Measurements from ENCODE around the gene MSANTD1.

The MSANTD1 gene

DNA sequence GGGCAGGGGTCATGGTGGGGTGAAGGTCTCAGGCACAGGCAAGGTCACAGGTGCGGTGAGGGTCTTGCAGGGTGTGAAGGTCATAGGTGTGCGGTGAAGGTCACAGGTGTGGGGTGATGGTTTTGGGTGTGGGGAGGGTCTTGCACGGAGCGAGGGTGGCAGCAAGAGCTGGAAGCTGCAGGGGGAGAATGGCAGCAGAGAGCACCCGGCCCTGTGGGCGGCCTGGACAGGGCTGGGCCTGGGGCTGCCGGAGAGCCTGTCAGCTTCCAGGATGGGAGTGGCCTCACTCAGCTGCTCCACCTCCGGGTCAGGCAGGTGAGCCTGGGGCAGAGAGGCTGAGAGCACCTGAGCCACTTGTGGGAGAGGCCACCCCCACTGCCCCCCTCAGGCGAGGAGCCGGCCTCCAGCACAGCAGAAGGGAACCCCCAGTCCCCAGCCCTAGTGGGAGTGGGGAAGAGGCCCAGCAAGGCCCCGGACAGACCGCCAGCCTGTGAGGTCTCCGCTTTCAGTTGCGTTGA, 1.5 kb downstream of the MSANTD1 start:
- DNase-seq: no peak

DNA sequence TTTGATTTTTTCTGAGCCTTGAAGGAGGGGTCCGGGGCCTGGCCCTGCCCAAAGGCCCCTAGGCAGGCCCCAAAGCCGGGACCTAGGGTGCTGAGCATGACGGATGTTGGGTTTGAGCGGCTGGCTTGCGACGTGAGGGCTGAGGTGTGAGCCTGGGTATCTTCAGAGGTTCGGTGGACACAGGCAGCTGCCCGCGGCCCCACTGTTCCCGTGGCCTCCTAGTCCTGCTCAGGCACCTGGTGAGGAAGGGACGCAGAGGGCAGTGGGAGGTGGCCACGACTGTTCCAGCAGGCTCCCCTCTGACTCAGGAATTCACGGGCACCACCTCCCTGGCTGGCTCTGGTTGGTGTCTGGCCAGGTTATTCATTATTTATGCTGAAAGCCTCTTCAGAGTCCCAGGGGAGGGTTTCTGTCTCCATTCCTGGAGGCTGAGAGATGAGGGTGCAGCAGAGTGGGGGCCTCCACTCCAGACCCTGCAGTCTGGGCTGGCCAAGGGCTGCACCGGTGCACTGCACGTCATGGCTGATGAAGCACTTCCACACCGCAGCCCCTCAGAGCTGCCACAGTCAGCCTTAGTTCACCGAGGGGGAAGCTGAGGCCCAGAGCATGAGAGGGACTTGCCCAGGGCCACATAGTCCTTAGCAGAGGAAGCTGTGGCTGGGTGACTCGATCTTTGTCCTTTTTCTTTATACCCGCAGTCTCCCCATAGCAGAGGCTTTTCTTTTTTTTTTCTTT, 2.2 kb downstream of the MSANTD1 start:
- DNase-seq: no peak

DNA sequence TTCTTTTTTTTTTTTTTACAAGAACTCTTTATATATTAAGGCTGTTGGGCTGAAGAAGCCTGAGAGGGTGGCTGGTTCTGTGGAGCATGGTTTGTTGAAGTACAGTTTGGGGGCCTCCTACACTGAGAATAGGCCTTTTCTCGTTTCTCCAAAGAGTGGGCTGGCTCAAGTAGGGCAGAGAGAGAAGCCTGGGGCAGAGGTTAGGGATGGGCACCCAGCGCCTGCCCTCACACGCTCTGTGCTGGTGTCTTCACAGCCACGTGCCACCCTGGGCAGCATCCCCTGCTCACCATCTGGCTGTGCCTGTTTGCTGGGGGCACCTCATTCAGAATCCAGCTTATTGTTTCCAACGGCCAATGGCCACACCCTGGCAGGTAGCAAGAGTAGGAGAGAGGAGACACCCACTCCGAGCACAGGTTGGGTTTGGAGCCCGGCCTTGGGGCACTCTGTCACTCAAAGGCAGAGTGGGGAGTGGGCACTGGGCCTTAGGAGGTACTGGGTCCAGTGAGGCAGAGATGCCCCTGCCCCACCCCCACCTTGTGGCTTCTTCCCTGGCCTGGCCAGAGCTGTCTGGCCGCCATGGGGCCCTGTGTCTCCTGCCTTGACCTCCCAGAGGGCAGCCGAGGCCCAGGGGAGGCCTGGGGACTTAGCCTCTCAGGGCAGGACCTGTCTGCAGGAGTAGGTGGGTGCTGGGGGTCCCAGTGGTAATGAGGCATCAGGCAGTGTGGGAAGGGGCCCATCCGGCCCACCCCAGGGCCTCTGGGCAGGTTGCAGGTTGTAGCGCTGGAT, 2.9 kb downstream of the MSANTD1 start:
- no peak for DNase-seq

DNA sequence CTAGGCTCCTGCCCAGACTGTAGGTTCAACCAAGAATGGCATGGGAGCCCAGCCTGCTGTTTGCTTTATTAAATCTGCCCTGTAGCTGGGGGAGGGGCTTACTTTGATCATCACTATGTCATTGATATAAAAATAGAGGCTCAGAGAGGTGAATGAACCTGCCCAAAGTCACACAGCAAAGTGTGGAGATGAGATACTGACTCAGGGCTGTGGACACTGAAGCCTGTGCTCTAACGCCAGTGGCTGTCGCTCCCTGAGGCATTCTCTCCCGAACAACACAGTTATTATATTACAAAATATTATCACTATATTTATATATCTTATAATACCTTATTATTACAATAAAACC, 3.5 kb downstream of the MSANTD1 start:
- DNase-seq: no peak

DNA sequence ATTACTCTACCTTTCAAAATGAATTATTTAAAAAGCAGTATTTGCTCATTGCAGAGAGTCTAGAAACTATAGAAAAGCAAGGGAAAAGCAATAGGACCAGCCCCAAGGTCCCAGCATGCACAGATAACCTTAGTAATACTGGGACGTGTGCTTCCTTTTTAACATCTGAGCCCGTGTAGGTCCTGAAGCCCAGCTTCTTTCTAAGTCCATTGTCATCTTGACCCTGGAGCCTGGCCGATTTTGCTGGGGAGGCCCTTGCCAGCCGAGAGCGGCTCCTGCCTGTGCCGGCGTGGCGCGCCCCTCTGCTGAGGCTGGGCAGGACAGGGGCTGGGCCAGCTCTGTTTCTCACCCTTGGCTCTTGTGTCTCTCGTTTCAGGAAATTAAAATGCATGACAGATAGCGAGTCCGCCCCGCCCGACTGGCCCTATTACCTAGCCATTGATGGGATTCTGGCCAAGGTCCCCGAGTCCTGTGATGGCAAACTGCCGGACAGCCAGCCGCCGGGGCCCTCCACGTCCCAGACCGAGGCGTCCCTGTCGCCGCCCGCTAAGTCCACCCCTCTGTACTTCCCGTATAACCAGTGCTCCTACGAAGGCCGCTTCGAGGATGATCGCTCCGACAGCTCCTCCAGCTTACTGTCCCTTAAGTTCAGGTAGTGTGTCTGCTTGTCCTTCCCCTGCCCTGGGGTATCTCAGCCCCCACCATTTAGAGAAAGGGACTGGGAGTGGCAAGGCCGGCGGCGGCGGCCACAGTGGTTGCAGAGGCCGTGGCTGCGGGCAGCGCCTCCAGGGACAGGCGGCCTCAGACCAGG, 4.1 kb downstream of the MSANTD1 start:
- no peak for DNase-seq

DNA sequence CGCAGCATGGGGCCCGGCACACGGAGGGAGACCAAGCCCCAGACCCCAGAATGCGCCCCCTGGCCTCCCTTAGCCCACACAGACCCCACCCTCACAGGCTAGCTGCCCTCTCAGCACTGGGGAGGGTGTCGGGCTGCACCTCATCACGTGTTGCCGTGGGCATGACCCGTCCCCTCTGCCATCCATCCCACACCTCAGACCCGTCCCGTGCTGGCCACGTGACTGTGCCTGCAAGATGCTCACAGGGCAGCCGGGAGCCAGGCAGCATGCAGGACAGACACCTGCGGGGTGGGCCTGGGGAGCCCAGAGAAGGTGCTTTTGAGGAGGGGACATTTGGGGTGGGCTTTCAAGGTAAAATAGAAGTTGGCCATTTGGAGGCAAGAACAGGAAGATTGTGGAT, 4.8 kb downstream of the MSANTD1 start:
- no peak for DNase-seq

DNA sequence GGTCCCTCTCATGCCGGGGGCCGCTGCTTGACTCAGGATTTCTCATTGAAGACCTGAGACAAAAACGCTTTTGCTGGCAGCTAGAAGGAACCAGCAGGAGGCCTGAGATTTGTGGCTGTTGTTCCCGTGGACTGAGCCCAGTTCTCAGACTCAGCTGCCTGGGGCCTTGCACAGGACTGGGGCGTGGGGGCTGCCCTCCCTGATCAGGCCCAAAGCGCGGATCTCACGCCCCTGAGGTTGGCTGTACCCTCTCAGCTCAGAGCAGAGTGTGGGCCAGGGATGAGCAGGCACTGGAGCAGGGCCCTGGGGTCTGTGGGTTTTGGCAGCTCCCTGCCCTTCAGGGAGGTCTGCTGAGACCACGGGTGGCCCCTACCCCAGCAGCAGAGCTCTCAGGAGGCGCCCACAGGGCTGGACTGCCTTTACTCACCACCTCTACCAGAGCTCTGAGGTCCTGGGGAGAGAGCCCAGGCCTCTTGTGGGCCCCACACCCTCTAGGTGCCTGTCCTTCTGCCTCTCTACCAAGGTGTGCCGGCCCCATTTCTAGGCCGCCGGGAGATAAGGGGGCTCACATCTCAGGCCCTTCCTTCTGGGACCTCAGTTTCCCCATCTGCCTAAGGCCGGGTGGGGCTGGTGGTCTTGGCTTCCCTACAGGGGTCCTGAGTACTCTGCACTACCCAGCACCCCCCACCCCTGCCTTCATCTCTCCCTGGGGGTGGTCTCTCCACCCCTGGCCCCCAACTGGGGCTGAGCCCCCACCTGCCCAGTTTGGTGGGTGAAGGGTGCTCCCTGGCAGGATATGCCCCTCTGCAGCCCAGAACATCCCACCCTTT, 5.6 kb downstream of the MSANTD1 start:
- DNase-seq: no peak

DNA sequence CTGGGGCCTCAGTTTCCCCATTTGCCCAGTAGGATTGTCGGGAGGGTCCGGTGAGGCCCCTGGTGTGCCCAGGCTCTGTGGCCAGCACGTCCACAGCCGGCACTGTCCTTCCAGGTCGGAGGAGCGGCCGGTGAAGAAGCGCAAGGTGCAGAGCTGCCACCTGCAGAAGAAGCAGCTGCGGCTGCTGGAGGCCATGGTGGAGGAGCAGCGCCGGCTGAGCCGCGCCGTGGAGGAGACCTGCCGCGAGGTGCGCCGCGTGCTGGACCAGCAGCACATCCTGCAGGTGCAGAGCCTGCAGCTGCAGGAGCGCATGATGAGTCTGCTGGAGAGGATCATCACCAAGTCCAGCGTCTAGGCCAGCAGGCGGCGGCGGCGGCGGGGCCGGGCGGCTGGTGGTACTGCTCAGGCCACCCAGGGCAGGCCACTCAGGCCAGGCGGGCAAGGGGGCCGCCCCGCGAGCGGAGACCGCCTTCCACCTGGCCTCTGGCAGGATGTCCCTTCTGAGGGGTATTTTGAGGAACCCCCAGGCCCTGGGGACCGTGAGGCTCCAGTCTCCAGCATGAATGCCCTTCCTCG, 6.7 kb downstream of the MSANTD1 start:
- no peak for DNase-seq

DNA sequence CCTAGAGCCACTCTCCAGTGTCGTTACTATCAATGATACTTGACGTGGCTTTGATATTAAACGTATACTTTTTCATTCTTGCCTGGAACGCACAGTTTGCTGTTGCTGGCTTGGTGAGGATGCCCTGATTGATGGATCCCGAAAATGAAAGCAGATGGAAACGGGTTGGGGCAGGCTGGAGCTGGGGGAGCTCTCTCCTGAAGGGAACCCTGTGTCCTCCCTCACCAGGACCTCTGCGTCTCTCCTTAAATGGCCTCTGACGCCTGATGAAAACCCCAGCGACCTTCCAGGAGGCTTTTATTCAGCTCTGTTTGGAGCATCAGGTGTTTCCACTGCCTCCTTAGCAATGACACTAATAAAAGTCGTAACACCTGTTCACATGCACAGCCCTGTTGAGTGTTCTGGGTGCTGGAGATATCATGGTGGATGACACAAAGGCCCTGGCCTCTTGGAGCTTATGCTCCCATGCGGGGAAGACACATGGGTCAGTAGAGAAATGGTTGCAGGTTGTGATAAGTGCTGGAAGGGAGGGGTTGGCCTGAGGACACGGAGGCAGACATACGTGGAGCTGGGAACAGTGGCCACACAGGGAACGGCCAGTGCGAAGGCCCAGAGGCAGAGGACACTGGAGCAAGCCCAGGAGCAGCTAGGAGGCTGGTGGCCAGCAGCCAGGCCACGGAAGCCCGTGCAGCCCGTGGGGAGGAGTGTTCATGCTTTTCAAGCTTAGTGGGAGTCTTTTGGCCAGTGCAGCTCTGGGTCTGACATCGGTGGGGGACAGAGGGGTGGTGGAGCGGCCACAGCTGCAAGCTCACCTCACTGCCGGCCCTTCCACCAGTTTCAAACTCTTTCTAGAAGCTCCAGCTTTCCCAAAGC, 7.5 kb downstream of the MSANTD1 start:
- no peak for DNase-seq

DNA sequence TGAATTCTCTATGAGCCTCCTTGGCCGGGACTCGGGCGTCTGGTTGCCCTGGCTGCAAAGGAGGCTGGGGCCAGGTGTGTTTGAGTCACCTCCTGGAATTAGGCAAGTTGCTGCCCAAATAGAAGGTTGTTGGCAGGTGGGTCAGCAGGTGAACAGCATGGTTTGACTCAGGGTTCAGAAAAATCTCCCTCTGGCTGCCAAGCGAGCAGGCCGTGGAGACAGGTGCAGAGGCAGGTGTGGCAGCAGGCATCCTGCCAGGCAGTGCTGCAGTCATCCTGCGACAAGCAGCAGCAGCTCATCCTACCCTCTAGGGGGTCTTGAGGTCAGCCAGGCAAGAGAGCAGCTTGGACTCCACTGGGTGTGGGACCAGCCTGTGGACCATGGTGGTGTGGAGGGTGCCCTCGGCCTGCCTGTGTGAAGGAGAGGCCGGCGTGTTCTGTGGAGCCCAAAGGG, 8.2 kb downstream of the MSANTD1 start:
- DNase-seq: no peak

DNA sequence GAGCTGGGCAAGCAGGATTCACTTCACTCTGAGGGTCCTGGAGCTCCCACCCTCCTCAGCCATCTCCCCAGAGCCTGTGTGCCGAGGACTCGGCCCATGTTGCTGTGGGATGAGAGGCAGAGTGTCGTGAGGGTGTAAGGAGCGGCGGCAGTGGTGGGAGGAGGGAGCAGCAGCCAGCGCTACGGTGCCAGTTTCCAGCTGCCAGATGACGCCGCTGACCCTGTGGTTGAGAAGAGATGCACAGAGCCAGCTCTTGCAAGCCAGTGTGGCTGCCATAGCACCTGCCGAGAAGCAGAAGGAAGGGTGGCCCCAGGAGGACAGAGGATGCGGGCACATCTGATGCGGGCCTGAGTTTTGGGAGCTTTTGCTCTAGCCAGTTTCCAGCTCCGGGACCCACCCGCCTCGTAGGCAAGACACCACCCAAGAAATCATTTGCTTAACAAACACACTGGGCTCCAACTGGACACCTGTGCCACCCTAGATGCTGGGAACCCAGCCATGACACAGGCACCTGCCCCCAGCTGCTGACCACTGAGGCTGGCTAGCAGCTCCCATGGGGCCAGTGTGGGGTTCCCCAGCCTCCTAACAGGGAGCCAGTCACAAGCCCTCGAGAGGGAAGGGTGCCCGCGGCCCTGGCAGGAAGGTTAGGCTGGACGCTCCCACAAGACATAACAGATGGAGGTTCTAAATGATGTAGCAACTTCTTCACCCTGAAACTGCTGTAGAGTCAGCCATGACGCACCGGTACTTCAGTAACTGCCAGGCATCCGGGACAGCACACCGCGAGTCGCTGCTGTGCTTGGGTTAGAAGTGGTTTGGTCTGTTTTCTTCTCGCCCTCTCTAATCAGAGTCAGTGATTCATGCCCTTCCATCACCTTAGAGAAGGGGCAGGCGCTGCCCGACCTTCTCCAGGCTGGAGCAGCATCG, 8.9 kb downstream of the MSANTD1 start:
- DNase-seq: no peak

DNA sequence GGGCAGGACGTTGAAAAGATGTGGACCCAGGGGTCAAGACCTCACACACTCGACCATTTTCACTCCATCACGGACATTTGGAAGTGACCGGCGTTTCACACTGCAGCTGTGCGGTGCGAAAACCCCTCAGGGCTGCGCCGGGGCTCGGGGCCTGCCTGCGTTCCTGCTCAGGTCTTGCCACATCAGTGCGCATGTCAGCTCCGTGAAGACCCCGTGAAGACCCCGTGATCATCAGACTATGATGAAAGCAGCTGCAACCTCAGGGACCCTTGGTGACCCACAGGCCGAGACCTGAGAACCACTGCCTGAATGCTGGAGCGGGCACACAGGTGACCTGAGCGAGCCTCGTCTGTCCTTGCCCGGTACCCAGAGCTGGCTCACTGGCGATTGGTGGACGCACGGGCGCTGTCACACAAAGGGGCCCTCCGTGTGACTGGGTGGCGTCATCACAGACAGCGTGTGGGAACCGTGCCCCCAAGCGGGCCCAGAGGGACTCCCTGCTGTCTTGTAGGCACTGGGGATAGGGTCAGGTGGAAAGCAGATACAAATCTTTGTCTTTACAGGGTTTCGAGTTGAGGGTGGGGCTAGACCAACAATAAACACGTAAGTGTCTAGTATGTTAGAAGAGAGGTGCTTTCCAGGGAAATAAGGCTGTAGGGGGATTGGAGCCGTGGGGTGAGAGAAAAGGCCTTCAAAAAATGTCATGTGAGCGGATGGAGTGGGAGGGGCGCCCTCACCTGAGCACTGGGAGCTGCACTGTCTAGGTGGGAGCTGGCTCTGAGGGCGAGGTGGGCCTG, 12.7 kb downstream of the MSANTD1 start:
- DNase-seq: no peak

DNA sequence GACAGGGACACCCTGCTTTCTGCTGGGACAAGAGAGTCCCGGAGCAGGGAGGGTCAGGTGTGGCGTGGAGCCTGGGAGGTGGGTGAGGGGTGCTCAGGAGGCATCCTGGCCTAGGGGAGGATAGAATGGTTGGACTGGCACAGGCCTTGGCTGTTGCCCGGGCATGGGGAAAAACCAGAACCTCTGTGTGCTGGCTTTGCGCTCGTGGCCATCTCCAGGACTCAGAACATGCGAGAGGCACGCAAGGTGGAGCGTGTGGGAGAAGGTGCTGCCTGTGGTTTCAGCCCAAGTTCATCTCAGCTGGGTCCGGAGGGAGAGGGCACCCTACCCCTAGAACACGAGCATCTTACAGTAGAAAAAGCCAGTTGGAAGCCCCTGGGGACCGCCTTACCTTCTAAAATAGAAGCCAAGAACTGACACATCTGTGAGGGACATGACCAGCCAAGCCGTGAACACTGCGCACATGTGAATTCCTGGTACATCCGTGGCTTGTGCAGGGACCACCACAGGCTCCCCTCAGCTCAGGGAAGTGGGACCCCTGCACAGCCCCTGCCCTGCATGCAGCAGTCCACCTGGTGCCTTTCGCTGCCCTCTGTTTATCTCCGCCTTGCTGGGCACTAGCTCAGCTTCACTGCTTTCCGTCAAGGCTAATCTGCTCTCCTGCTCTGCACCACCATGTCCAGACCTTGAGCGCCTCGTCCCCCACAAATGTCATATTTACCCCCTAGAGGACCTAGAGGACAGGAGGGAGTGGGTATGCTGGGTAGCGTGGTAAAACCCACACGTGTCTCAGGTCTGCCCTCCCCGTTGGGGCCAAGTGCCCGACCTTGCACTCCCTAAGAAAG, 13.5 kb downstream of the MSANTD1 start:
- no peak for DNase-seq

DNA sequence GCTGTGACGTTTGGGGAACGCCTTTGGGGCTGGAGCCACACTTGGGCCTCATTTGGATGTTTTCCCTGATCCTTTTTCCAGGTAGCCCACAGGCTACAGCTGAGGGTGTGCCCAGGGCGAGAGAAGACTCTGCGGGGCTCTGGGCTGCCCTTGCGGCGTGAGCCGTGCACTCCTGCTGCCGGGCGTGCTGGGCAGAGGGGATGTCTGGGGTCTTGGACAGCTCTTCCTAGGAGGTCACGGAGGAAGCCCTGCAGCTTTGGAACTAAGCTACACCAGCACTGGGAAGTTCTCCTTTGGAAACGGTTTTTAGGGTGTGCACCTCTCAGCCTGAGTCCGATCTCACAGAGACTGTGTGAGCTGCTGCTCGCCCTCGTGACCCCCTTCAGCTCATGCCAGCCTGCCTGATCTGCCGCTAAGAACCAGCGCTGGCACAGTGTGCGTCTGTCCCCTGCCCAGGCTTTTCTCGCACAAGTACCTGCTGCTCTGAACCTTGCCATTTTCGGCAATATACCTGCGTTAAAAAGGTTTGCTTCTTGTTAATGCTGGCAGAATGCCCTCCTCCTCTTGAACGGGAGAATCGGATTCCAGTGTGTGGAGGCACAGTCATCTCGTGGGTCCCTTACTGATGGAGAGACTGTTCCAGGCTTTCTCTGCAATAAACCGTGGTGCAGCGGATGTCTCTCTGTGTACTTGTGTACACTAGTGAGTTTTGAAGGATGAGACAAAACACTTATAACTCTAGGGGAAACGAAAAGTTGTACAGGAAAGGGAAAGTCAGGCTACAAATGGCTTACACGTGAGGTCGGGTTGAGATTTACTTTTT, 14.3 kb downstream of the MSANTD1 start:
- DNase-seq: no peak

DNA sequence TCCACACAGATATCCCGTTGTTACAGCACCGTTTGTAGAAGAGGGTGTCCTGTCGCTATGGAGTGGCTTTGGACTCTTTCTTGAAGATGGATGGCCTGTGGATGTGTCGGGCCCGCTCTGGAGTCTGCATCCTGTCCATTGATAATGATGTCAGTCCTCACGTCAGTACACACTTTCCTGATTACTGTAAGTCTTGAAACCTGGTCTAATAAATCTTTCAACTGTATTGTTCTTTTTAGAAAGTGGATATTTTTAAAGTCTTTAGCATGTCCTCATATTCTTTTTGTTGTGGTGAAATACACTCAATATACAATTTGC, 14.9 kb downstream of the MSANTD1 start:
- DNase-seq: no peak

DNA sequence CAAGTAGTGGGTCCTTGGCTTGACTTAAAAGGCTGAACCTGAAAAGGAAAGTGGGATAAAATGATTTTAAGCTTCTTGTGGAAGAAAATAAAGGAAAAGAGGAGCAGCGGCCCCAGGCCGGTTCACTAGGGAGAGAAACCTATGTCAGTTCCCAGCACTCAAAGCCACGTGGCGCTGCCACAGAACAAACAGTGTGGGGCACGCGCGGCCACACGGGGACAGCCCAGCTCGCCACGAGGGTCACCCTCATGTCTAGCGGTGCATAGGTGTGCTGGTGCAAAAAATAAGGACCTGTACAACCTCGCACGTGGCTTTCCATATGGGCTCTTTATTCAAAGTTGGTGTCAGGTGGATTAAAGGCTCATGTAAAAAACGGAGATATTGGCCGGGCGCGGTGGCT, 17.1 kb downstream of the MSANTD1 start:
- DNase-seq: no peak
